NB4 (cell line): Measurements from ENCODE around the gene TENM4.

Experiments used
- DNase-seq: peaks from one replicate; pipeline ENCODE4 v3.0.0; 2010; ENCODE audit warnings: low read depth
- H3K4me3 ChIP-seq: one replicate; pipeline ENCODE4 v1.5.1; 2011; ENCODE audit warnings: mild to moderate bottlenecking, low read depth, low read length, moderate library complexity
- CTCF ChIP-seq: IDR thresholded peaks from one replicate; pipeline ENCODE4 v1.5.1; 2012; ENCODE audit warnings: low read depth, low read length
- MAX ChIP-seq: IDR thresholded peaks from 2 replicates; pipeline ENCODE4 v1.6.1; 2011; ENCODE audit warnings: low read depth, low read length
- MYC ChIP-seq: IDR thresholded peaks from 2 replicates; pipeline ENCODE4 v1.6.1; 2011; ENCODE audit warnings: low read depth, low read length
- POLR2A ChIP-seq: IDR thresholded peaks from 2 replicates; pipeline ENCODE4 v1.6.1; 2011; ENCODE audit warnings: mild to moderate bottlenecking; ENCODE audit not compliant: insufficient read length; ENCODE audit errors: extremely low read depth

Gene TENM4

DNA sequence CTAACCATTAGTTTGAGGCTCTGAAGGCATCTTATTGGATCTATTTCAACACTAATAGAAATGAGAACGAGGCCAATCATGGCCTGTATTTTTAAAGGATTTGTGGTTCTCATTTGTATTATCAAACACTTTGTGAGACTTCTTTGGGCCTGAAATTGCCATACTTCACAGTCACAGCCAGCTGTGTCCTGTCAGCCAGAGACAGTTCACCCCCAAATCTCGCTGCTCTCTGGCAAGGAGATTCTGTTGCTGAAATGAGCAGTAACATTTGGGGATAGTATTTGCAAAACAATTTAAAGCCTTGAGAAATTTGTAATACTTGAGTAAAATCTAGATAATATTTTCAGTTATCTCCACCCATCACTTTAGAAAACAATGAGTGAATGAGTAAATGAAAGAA is 26.9 kb upstream of the TENM4 start:
- DNase-seq, result no peak
- no peak overlapping the region for H3K4me3 ChIP-seq
- TF ChIP-seq POLR2A (no peak), MAX (no peak), MYC (no peak), CTCF (no peak)

- no peak for DNase-seq
- H3K4me3 ChIP-seq, result no peak overlapping the region
- TF ChIP-seq CTCF (no peak), MYC (no peak), POLR2A (no peak), MAX (no peak)
These were observed 25.6 kb upstream of the TENM4 start for GRCh38 chr11:79466411-79466810.

GRCh38 chr11:79465160-79465559 is 24.3 kb upstream of the TENM4 start:
- DNase-seq, result no peak
- no peak for TF ChIP-seq CTCF
- no peak for TF ChIP-seq POLR2A
- TF ChIP-seq MAX, result no peak
- TF ChIP-seq MYC, result no peak
- no peak overlapping the region for H3K4me3 ChIP-seq

DNA sequence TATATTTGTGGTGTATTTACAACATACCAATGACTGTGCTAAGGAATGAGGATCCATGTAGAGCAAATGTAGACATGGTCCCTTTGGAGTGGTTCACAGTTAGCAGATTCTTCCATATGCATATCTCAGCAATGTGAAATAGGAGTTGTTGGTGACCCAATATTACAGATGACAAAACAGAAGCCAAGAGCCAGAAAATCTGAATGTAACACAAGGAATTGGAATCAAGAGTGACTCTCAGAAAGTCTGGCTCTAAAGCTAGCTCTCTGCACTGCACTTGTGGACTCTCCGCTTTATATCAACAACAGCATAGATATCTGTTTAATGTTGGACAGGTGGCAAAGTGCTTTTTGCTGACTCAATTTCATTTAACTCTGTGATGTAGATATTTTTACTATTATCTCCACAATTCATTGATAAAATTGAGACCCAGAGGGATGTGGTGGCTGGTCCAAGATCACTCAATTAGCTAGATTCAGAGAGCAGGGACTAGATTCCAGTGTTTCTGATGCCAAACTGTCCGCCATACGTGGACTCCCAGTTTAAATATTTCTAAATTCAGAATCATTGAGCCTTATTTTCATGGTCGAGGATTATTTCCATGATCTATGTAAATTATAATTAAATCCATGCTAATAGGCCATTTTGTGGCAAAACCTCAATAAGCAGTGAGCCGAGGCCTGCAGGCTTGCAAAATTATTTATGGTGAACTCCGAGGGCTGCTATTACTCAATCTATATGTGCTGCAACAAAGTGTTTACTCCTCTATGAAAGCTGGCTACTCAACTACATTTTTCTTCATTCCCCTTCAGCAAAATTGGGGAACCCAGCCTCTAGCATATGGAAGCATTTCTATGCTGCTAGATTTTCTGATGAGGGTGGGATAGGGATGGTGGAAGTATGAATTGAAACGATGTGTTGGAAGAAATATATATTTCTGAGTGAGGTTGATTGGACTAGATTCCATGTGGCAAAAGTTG is 21.1 kb upstream of the TENM4 start:
- no peak for TF ChIP-seq POLR2A
- TF ChIP-seq MAX, result no peak
- DNase-seq, result peak; percentile 21
- H3K4me3 ChIP-seq, result no peak overlapping the region

DNA sequence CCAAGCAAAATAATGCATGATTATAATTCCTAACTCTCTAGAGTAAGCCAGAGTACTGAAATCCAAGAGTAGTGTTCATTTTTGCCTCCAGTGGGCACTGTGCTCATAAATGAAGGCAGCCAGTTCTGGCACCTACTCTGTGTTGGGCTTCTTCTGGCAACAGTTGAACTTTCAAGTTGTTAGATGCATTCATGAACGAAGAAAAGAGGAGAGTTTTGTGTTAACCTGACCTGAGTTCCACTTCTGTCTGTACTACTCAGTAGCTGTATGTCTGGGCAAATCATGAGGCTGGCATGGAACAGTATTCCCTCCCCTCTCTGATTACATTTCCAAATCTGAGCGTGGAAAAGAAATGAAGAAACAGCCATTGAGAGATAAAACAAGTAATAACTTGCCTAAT is 20.3 kb upstream of the TENM4 start:
- no peak overlapping the region for H3K4me3 ChIP-seq
- TF ChIP-seq POLR2A (no peak), CTCF (peak; percentile 46)
- peak; percentile 31 for DNase-seq

DNA sequence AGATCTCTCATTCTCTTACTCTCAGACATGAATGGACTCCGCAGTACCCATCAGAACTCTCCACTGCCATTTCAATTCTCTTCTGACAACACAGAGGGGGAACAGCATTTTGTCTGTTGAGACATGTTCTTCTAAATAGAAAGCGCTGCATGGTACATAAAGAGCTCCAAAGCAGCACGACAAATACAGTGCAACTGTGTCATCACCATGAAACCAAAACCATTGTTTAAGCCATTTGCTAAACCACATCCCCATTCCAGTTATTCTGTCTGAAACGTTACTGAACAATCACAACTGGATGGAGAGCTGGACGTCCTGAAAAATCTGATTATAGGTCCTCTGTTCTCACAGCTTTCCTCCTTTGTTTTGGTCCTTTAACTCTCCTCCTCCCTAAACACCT is 17.9 kb upstream of the TENM4 start:
- TF ChIP-seq MYC (no peak), CTCF (no peak), MAX (no peak), POLR2A (no peak)
- no peak overlapping the region for H3K4me3 ChIP-seq
- no peak for DNase-seq
